Parathyroid adenoma (tissue), 2 donors: ENCODE data around the gene ADAMTSL5.

Experiments
- H2AFZ ChIP-seq: fragments of 300-600 bp; sonication (generic); one replicate; pipeline ENCODE4 v1.7.0; 2017; ENCODE audit warnings: antibody characterized with exemption, mild to moderate bottlenecking
- H3K27ac ChIP-seq: fragments of 300-600 bp; sonication (generic); one replicate; pipeline ENCODE4 v1.7.0; 2017
- H3K27me3 ChIP-seq: fragments of 300-600 bp; sonication (generic); one replicate; pipeline ENCODE4 v1.7.0; 2017; ENCODE audit warnings: low read length; ENCODE audit not compliant: control insufficient read depth, insufficient read depth
- H3K36me3 ChIP-seq: fragments of 300-600 bp; sonication (generic); one replicate; pipeline ENCODE4 v1.7.0; 2017; ENCODE audit warnings: low read length; ENCODE audit not compliant: control insufficient read depth, insufficient read depth
- H3K4me1 ChIP-seq: fragments of 300-600 bp; sonication (generic); one replicate; pipeline ENCODE4 v1.7.0; 2017; ENCODE audit warnings: control low read depth
- H3K4me2 ChIP-seq: fragments of 300-600 bp; sonication (generic); one replicate; pipeline ENCODE4 v1.7.0; 2017; ENCODE audit warnings: low read length
- H3K4me3 ChIP-seq: fragments of 300-600 bp; sonication (generic); one replicate; pipeline ENCODE4 v1.7.0; 2017; ENCODE audit warnings: low read depth, low read length
- H3K79me2 ChIP-seq: fragments of 300-600 bp; sonication (generic); one replicate; pipeline ENCODE4 v1.7.0; 2017; ENCODE audit warnings: control low read depth
- H3K9ac ChIP-seq: fragments of 300-600 bp; sonication (generic); one replicate; pipeline ENCODE4 v1.7.0; 2017; ENCODE audit warnings: mild to moderate bottlenecking
- H3K9me3 ChIP-seq: fragments of 300-600 bp; sonication (generic); one replicate; pipeline ENCODE4 v1.7.0; 2017; ENCODE audit warnings: low read length; ENCODE audit not compliant: control insufficient read depth
- CTCF ChIP-seq: fragments of 300-600 bp; sonication (generic); IDR thresholded peaks from one replicate; pipeline ENCODE4 v1.7.0; 2017; ENCODE audit warnings: antibody characterized with exemption, mild to moderate bottlenecking
- donor health status: primary hyperparathyroidism.

Gene ADAMTSL5

GRCh38 chr19:1496714-1497577 lies 15.9 kb downstream of the ADAMTSL5 start:
- Histone ChIP-seq H3K9me3 (no peaks in the 10 kb centered on the region), H3K36me3 (no peaks in the 10 kb centered on the region), H3K4me3 (no peak overlapping the region), H2AFZ (no peak overlapping the region), H3K27me3 (no peaks in the 10 kb centered on the region), H3K4me2 (no peak overlapping the region), H3K9ac (no peak overlapping the region), H3K27ac (no peak overlapping the region), H3K4me1 (no peaks in the 10 kb centered on the region), H3K79me2 (no peaks in the 10 kb centered on the region)
- no peak for TF ChIP-seq CTCF

DNA sequence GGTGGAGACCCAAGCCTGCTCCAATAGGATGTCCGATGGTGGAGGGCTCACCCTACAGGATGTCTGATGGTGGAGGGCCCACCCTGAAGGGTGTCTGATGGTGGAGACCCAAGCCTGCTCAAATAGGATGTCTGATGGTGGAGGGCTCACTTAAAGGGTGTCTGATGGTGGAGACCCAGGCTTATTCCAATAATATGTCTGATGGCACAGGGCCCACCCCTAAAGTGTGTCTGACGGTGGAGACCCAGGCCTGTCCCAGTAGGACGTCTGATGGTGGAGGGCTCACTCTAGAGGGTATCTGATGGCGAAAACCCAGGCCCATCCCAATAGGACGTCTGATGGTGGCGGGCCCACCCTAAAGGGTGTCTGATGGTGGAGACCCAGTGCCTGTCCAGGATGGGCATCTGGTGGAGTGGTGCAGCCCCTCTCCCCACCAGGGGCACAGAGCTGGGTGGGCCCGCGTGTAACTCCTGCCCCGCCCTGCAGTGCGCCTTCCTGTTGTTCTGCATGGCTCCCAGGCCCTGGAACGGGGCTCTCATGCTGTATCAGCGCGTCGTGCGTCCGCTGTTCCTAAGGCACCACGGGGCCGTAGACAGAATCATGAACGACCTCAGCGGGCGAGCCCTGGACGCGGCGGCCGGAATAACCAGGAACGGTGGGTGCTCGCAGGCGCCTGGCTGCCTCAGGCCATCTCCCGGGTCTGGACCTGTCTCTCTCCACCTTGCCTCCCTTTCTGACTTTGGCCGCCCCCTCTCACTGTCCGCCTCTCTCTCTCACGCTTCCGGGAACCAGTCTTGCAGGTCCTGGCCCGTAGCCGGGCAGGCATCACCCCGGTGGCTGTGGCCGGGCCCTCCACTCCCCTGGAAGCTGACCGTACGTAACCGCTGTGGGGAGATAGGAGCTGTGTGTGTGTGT lies 16.8 kb downstream of the ADAMTSL5 start:
- H3K9ac ChIP-seq = no peak overlapping the region
- no peaks in the 10 kb centered on the region for H3K27me3 ChIP-seq
- H3K9me3 ChIP-seq = no peaks in the 10 kb centered on the region
- no peaks in the 10 kb centered on the region for H3K4me1 ChIP-seq
- H3K4me3 ChIP-seq = no peak overlapping the region
- no peak overlapping the region for H3K27ac ChIP-seq
- H3K36me3 ChIP-seq = no peaks in the 10 kb centered on the region
- H3K79me2 ChIP-seq = no peaks in the 10 kb centered on the region
- no peak overlapping the region for H3K4me2 ChIP-seq
- TF ChIP-seq CTCF = no peak
- no peak overlapping the region for H2AFZ ChIP-seq

- H3K4me1 ChIP-seq = no peaks in the 10 kb centered on the region
- no peak for TF ChIP-seq CTCF
- no peaks in the 10 kb centered on the region for H3K27me3 ChIP-seq
- no peak overlapping the region for H3K4me2 ChIP-seq
- H3K27ac ChIP-seq = no peak overlapping the region
- no peaks in the 10 kb centered on the region for H3K79me2 ChIP-seq
- no peak overlapping the region for H3K9ac ChIP-seq
- no peak overlapping the region for H3K4me3 ChIP-seq
- no peaks in the 10 kb centered on the region for H3K9me3 ChIP-seq
- H3K36me3 ChIP-seq = no peaks in the 10 kb centered on the region
- H2AFZ ChIP-seq = no peak overlapping the region
Observed at GRCh38 chr19:1495051-1495798, 17.6 kb downstream of the ADAMTSL5 start.

GRCh38 chr19:1494115-1494815 lies 18.6 kb downstream of the ADAMTSL5 start:
- peaks cover 3% of the 10 kb centered on the region for H3K4me1 ChIP-seq
- H3K9me3 ChIP-seq = no peaks in the 10 kb centered on the region
- H3K4me3 ChIP-seq = no peak overlapping the region
- TF ChIP-seq CTCF = no peak
- H3K79me2 ChIP-seq = no peaks in the 10 kb centered on the region
- no peak overlapping the region for H2AFZ ChIP-seq
- H3K36me3 ChIP-seq = no peaks in the 10 kb centered on the region
- H3K9ac ChIP-seq = no peak overlapping the region
- no peak overlapping the region for H3K4me2 ChIP-seq
- no peaks in the 10 kb centered on the region for H3K27me3 ChIP-seq
- H3K27ac ChIP-seq = no peak overlapping the region
